Esophagus squamous epithelium (tissue), 4 donors: Measurements from ENCODE around the gene TMEM161B.

ENCODE experiments used
- POLR2A ChIP-seq, 4 donors: fragments of 450-650 bp; IDR thresholded peaks; one replicate each; pipeline ENCODE4 v1.6.1; 2017; ENCODE audit warnings: antibody characterized with exemption in 4 of 4, mild to moderate bottlenecking in 4 of 4, moderate library complexity in 3 of 4
- TF ChIP-seq, protein P1 (sequence below), 6 experiments: fragments of 450-650 bp in 4 of 6; fragments of 200-600 bp in 2 of 6; sonication (generic) in 2 of 6; IDR thresholded peaks; one replicate each; pipeline ENCODE4 v1.5.1; 2016 to 2019; ENCODE audit warnings: antibody characterized with exemption in 6 of 6, mild to moderate bottlenecking in 4 of 6, moderate library complexity in 4 of 6

DNA sequence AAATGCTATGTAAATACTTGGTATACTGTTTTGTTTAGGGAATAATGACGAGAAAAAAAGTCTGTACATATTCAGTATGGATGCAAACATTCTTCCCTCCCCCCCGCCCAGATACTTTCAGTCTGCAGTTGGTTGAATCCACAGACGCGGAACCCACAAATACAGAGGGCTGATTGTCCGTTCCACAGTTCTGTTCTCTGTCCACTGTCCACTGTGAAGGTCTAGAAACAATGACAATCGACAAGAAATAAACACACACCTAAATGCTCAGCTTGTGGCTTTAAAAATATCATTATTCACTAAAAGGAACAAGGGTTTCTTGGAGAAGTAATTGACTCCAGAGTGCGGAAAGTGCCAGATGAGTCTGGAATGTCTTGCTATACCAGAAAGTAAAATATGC, 109.1 kb downstream of the TMEM161B start:
- TF ChIP-seq, protein P1, sequence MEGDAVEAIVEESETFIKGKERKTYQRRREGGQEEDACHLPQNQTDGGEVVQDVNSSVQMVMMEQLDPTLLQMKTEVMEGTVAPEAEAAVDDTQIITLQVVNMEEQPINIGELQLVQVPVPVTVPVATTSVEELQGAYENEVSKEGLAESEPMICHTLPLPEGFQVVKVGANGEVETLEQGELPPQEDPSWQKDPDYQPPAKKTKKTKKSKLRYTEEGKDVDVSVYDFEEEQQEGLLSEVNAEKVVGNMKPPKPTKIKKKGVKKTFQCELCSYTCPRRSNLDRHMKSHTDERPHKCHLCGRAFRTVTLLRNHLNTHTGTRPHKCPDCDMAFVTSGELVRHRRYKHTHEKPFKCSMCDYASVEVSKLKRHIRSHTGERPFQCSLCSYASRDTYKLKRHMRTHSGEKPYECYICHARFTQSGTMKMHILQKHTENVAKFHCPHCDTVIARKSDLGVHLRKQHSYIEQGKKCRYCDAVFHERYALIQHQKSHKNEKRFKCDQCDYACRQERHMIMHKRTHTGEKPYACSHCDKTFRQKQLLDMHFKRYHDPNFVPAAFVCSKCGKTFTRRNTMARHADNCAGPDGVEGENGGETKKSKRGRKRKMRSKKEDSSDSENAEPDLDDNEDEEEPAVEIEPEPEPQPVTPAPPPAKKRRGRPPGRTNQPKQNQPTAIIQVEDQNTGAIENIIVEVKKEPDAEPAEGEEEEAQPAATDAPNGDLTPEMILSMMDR (IDR thresholded peaks at IDR 0.05) = no peak
- no peak for TF ChIP-seq POLR2A (IDR thresholded peaks at IDR 0.05)
